Calu3 (cell line): ENCODE data around the gene TRIM71. TPM values are rescaled to one million over a fixed set of nuclear protein-coding genes. Genes with fewer than 3 reads are reported as not detected.
A peak's percentile ranks its signal among the peaks of the same experiment; 100 is the strongest.

ENCODE experiments used
- Bru-seq: library from RNA; stranded (reverse); fragments of 400-500 nt; gene quantifications from one replicate; lab custom pipeline; 2021; lab: Mats Ljungman, UMichigan
- BruChase-seq, 2 experiments: library from RNA; stranded (reverse); fragments of 400-500 nt; gene quantifications; one replicate each; lab custom pipeline; 2021; lab: Mats Ljungman, UMichigan
- BruUV-seq: library from RNA; stranded (reverse); fragments of 400-500 nt; replicated peaks from 2 replicates; lab custom pipeline; 2021; lab: Mats Ljungman, UMichigan
- CTCF ChIA-PET: fragments of 300-600 bp; sonication (Branson Sonifier 250); formaldehyde crosslinking; loops from one replicate; lab custom pipeline; 2022; ENCODE audit warnings: antibody characterized with exemption; lab: Charles Lee
- DNase-seq: peaks from one replicate; pipeline ENCODE4 v3.0.0; 2022
- H3K27ac Mint-ChIP-seq: one replicate; pipeline ENCODE4 v1.8.0; 2022; ENCODE audit warnings: mixed read lengths; ENCODE audit not compliant: unreplicated experiment
- H3K27me3 Mint-ChIP-seq: one replicate; pipeline ENCODE4 v1.8.0; 2022; ENCODE audit warnings: mixed read lengths; ENCODE audit not compliant: unreplicated experiment
- H3K36me3 Mint-ChIP-seq: one replicate; pipeline ENCODE4 v1.8.0; 2022; ENCODE audit warnings: mild to moderate bottlenecking, moderate library complexity, mixed read lengths; ENCODE audit not compliant: insufficient read depth, unreplicated experiment
- H3K4me1 Mint-ChIP-seq: one replicate; pipeline ENCODE4 v1.8.0; 2022; ENCODE audit warnings: mild to moderate bottlenecking, low read depth, mixed read lengths; ENCODE audit not compliant: unreplicated experiment
- H3K4me3 Mint-ChIP-seq: one replicate; pipeline ENCODE4 v1.8.0; 2022; ENCODE audit warnings: mild to moderate bottlenecking, low read depth, moderate library complexity, mixed read lengths; ENCODE audit not compliant: unreplicated experiment
- H3K9me3 Mint-ChIP-seq: one replicate; pipeline ENCODE4 v1.8.0; 2022; ENCODE audit warnings: low read depth, mixed read lengths; ENCODE audit not compliant: unreplicated experiment
- CTCF ChIP-seq: fragments of 200-600 bp; IDR thresholded peaks from one replicate; pipeline ENCODE4 v1.8.0; 2022; ENCODE audit warnings: antibody characterized with exemption; ENCODE audit not compliant: unreplicated experiment
- intact Hi-C: fragments of 100-400 bp; cut with micrococcal nuclease; formaldehyde crosslinking; loops from one replicate; pipeline ENCODE4 v1.10.0; 2022; ENCODE audit not compliant: unreplicated experiment
- long read RNA-seq: library from polyadenylated mRNA; stranded (forward); transcript quantifications from one replicate; pipeline ENCODE4 v2.0.0, GENCODE V29; 2022
- total RNA-seq: library from RNA; stranded (reverse); gene quantifications from 2 replicates; pipeline ENCODE4 v1.2.3, GENCODE V29; 2022

TRIM71 gene
- total RNA-seq: not detected in 2 replicates
- Bru-seq, nascent RNA: percentile 7 among the genes with signal in this experiment
- percentile 11 among the genes with signal in this experiment for BruChase-seq, experiment 1, labeled RNA remaining after a 6-hour chase
- percentile 8 among the genes with signal in this experiment for BruChase-seq, experiment 2, labeled RNA remaining after a 2-hour chase
- long read RNA-seq: 0 reads

GRCh38 chr3:32817558-32818228, at the start of gene TRIM71:
TRIM71 (plus strand) TSS chr3:32817997; CDS start chr3:32818081, 84 bp downstream.
- no TSS peak for BruUV-seq
- no peak within 1 kb of the TSS for H3K27ac Mint-ChIP-seq
- no peak for TF ChIP-seq CTCF
- H3K36me3 Mint-ChIP-seq: no peaks in the 10 kb centered on the region
- H3K27me3 Mint-ChIP-seq: peaks cover 87% of the 10 kb centered on the region
- CTCF ChIA-PET: no interaction called here
- no peak for DNase-seq
- H3K4me3 Mint-ChIP-seq: peak within 1 kb of the TSS; percentile 77
- no peaks in the 10 kb centered on the region for H3K4me1 Mint-ChIP-seq
- no peaks in the 10 kb centered on the region for H3K9me3 Mint-ChIP-seq
- intact Hi-C loops: no loop called here

GRCh38 chr3:32778389-32778788, 39.4 kb upstream of the TRIM71 start:
- intact Hi-C loops: no loop called here
- Mint-ChIP-seq H3K4me1 (no peaks in the 10 kb centered on the region), H3K4me3 (no peak overlapping the region), H3K27me3 (no peaks in the 10 kb centered on the region), H3K36me3 (peaks cover 7% of the 10 kb centered on the region), H3K9me3 (no peaks in the 10 kb centered on the region), H3K27ac (no peak overlapping the region)
- DNase-seq: no peak
- CTCF ChIA-PET: no interaction called here
- BruUV-seq: no TSS peak
- TF ChIP-seq CTCF: no peak

- Mint-ChIP-seq H3K9me3 (no peaks in the 10 kb centered on the region), H3K27me3 (no peaks in the 10 kb centered on the region), H3K27ac (no peak overlapping the region), H3K36me3 (peaks cover 7% of the 10 kb centered on the region), H3K4me3 (peak overlapping the region; percentile 89), H3K4me1 (no peaks in the 10 kb centered on the region)
- BruUV-seq: no TSS peak
- intact Hi-C loops: loop anchor here (1.0 to 5.0 kb wide), 2 partner anchors 122 to 152 kb away; no protein-coding TSS in a partner anchor
- TF ChIP-seq CTCF: no peak
- no peak for DNase-seq
- CTCF ChIA-PET: no interaction called here
Observed at GRCh38 chr3:32780071-32780734, 37.6 kb upstream of the TRIM71 start.

GRCh38 chr3:32780735-32781210, 37.0 kb upstream of the TRIM71 start:
- no TSS peak for BruUV-seq
- intact Hi-C loops: loop anchor here (1.0 to 5.0 kb wide), 2 partner anchors 122 to 152 kb away; no protein-coding TSS in a partner anchor
- Mint-ChIP-seq H3K27ac (peak overlapping the region; percentile 50), H3K4me3 (peak overlapping the region; percentile 89), H3K9me3 (no peaks in the 10 kb centered on the region), H3K27me3 (no peaks in the 10 kb centered on the region), H3K4me1 (no peaks in the 10 kb centered on the region), H3K36me3 (peaks cover 7% of the 10 kb centered on the region)
- TF ChIP-seq CTCF: no peak
- CTCF ChIA-PET: interaction anchor here (0.8 kb wide), 1 partner anchor 112 kb away, joined by 7 read pairs; no protein-coding TSS in a partner anchor
- peak; percentile 68 for DNase-seq
